Fibroblast of lung (primary cell): Measurements from ENCODE around the gene CDH4. TPM values are rescaled to one million over a fixed set of nuclear protein-coding genes. Genes with fewer than 3 reads are reported as not detected.

ENCODE experiments used
- DNase-seq, 2 donors: peaks; one replicate each; pipeline versions ENCODE4 v3.0.0 to v3.0.0-alpha.2; 2010; ENCODE audit warnings: low read depth in 2 of 2
- H2AFZ ChIP-seq: 2 replicates; pipeline ENCODE4 v1.5.1; 2012; ENCODE audit warnings: low read length, control low read depth, inconsistent platforms
- H3K27ac ChIP-seq: 2 replicates; pipeline ENCODE4 v1.5.1; 2011; ENCODE audit warnings: low read length, control low read depth; ENCODE audit not compliant: insufficient read depth
- H3K27me3 ChIP-seq: 2 replicates; pipeline ENCODE4 v1.5.1; 2011; ENCODE audit warnings: mild to moderate bottlenecking, low read length; ENCODE audit not compliant: control insufficient read depth, insufficient read depth
- H3K36me3 ChIP-seq: 2 replicates; pipeline ENCODE4 v1.5.1; 2011; ENCODE audit warnings: low read length; ENCODE audit not compliant: control insufficient read depth, insufficient read depth
- H3K4me1 ChIP-seq: 2 replicates; pipeline ENCODE4 v1.5.1; 2011; ENCODE audit warnings: low read length; ENCODE audit not compliant: control insufficient read depth, insufficient read depth; ENCODE audit errors: extremely low read depth
- H3K4me2 ChIP-seq: 2 replicates; pipeline ENCODE4 v1.5.1; 2011; ENCODE audit warnings: low read length, control low read depth; ENCODE audit not compliant: insufficient read depth; ENCODE audit errors: extremely low read depth
- H3K4me3 ChIP-seq, 4 experiments: fragments of 200-600 bp in 1 of 4; sonication (generic) in 1 of 4; replicated peaks in 1 of 4; 2 replicates each; pipeline ENCODE4 v1.5.1; 2011 to 2016; ENCODE audit warnings: low read length in 4 of 4, low read depth in 3 of 4, mild to moderate bottlenecking in 3 of 4, control low read depth in 2 of 4, inconsistent platforms in 1 of 4, mixed read lengths in 1 of 4; ENCODE audit not compliant: insufficient read depth in 1 of 4; ENCODE audit errors: control extremely low read depth in 1 of 4
- H3K79me2 ChIP-seq: 2 replicates; pipeline ENCODE4 v1.5.1; 2012; ENCODE audit warnings: mild to moderate bottlenecking, low read length, inconsistent platforms; ENCODE audit not compliant: control insufficient read depth, insufficient read depth
- H3K9ac ChIP-seq: 2 replicates; pipeline ENCODE4 v1.5.1; 2011; ENCODE audit warnings: mild to moderate bottlenecking, low read length, control low read depth; ENCODE audit not compliant: insufficient read depth
- H3K9me3 ChIP-seq: 2 replicates; pipeline ENCODE4 v1.5.1; 2012; ENCODE audit warnings: low read depth, low read length; ENCODE audit not compliant: control insufficient read depth, insufficient read depth
- H4K20me1 ChIP-seq: 2 replicates; pipeline ENCODE4 v1.5.1; 2011; ENCODE audit warnings: low read length; ENCODE audit not compliant: control insufficient read depth, insufficient read depth; ENCODE audit errors: extremely low read depth
- EZH2 ChIP-seq: IDR thresholded peaks from 2 replicates; pipeline ENCODE4 v1.5.1; 2012; ENCODE audit warnings: low read length, control low read depth, mild to moderate bottlenecking; ENCODE audit errors: missing control alignments
- polyA plus RNA-seq, 2 donors: library from polyadenylated mRNA; depleted of rRNA in 1 of 2; stranded (reverse) in 1 of 2; unstranded in 1 of 2; fragments of >200 nt; gene quantifications; 2 replicates each; pipeline ENCODE4 v1.2.1, GENCODE V29; 2011 to 2012; ENCODE audit warnings: missing spikeins in 1 of 2
- total RNA-seq: library from RNA; depleted of rRNA; stranded (reverse); fragments of >200 nt; gene quantifications from 2 replicates; pipeline ENCODE4 v1.2.1, GENCODE V29; 2014
- TF ChIP-seq, protein P1 (sequence below), 2 donors: IDR thresholded peaks in 1 of 2; conservative IDR thresholded peaks in 1 of 2; 1 replicate in 1 of 2; 2 replicates in 1 of 2; pipeline ENCODE4 v1.5.1; 2011 to 2012; ENCODE audit warnings: low read length in 2 of 2, control low read depth in 1 of 2, inconsistent platforms in 1 of 2, low read depth in 1 of 2, mild to moderate bottlenecking in 1 of 2

CDH4 gene
- total and polyA plus RNA-seq, 2 donors (not counting 1 experiment from before 2014, with no cell fraction given): 4.8 to 6.8 TPM

DNA sequence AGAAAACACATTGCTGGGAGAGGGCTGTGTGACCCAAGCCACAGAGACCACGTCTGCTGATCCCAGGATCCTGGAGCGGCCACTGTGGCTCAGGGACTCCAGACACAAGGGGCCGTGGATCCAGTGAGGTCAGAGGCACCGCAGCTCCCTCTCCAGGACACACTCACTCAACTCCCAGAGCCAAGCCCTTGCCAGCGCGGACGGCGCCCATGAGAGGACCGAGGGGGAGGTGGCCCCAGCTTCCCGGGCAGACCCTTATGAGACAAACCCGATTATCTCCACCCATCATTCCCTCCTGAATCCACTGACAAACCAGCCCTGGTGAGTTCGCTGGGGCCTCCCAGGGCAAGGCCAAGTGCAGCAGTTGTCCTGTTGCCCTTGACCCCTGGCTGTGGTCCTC is 612.4 kb downstream of the CDH4 start:
- H3K4me2 ChIP-seq: no peak overlapping the region
- H3K36me3 ChIP-seq: no peaks in the 10 kb centered on the region
- H3K4me3 ChIP-seq: no peak overlapping the region
- no peaks in the 10 kb centered on the region for H3K27me3 ChIP-seq
- no peaks in the 10 kb centered on the region for H4K20me1 ChIP-seq
- no peak for TF ChIP-seq EZH2
- TF ChIP-seq, protein P1, sequence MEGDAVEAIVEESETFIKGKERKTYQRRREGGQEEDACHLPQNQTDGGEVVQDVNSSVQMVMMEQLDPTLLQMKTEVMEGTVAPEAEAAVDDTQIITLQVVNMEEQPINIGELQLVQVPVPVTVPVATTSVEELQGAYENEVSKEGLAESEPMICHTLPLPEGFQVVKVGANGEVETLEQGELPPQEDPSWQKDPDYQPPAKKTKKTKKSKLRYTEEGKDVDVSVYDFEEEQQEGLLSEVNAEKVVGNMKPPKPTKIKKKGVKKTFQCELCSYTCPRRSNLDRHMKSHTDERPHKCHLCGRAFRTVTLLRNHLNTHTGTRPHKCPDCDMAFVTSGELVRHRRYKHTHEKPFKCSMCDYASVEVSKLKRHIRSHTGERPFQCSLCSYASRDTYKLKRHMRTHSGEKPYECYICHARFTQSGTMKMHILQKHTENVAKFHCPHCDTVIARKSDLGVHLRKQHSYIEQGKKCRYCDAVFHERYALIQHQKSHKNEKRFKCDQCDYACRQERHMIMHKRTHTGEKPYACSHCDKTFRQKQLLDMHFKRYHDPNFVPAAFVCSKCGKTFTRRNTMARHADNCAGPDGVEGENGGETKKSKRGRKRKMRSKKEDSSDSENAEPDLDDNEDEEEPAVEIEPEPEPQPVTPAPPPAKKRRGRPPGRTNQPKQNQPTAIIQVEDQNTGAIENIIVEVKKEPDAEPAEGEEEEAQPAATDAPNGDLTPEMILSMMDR (conservative IDR thresholded peaks at IDR 0.05 in 1 of 2, IDR thresholded peaks at IDR 0.05 in 1 of 2; ENCODE audit: low read depth in 1 of 2, low read length in 2 of 2): no peak
- no peaks in the 10 kb centered on the region for H3K9me3 ChIP-seq
- H3K4me1 ChIP-seq: no peaks in the 10 kb centered on the region
- no peaks in the 10 kb centered on the region for H3K79me2 ChIP-seq
- DNase-seq: no peak
- no peak overlapping the region for H3K9ac ChIP-seq
- no peak overlapping the region for H2AFZ ChIP-seq
- H3K27ac ChIP-seq: no peak overlapping the region

DNA sequence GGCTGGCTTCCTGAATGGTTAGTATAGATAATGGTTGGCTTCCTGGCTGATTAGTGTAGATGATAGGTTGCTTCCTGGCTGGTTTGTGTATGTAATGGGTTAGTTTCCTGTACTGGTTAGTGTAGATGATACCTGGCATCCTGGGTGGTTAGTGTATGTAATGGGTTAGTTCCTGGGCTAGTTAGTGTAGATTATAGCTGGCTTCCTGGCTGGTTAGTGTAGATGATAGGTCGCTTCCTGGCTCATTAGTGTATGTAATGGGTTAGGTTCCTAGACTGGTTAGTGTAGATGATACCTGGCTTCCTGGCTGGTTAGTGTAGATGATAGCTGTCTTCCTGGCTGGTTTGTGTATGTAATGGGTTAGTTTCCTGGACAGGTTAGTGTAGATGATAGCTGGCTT is 613.3 kb downstream of the CDH4 start:
- Histone ChIP-seq H3K4me3 (no peak overlapping the region), H3K27me3 (no peaks in the 10 kb centered on the region), H2AFZ (no peak overlapping the region), H3K79me2 (no peaks in the 10 kb centered on the region), H3K36me3 (no peaks in the 10 kb centered on the region), H3K27ac (no peak overlapping the region), H3K9me3 (no peaks in the 10 kb centered on the region), H4K20me1 (no peaks in the 10 kb centered on the region), H3K4me1 (no peaks in the 10 kb centered on the region), H3K9ac (no peak overlapping the region), H3K4me2 (no peak overlapping the region)
- no peak for TF ChIP-seq EZH2
- TF ChIP-seq, protein P1 (conservative IDR thresholded peaks at IDR 0.05 in 1 of 2, IDR thresholded peaks at IDR 0.05 in 1 of 2; ENCODE audit: low read depth in 1 of 2, low read length in 2 of 2): no peak
- no peak for DNase-seq

DNA sequence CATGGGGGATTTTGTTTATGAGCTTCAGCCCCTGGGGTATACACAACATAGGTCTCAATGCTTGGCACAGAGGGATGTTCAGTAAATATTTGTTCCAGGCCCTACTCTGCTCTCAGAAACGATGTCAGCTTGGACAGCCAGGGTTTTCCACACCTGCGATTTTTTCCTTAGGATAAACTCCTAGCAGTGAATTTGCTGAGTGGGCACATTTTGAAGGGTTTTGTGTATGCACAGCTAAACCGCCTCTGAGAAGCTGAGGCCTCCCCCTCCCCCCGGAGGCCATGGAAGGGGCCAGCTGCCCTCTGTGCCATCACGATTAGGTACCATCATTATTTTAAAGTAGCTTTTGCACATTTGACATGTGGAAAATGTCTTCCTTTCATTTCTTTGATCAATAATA is 614.1 kb downstream of the CDH4 start:
- DNase-seq: no peak
- H3K4me3 ChIP-seq: no peak overlapping the region
- H3K9me3 ChIP-seq: no peaks in the 10 kb centered on the region
- no peaks in the 10 kb centered on the region for H3K36me3 ChIP-seq
- no peak overlapping the region for H2AFZ ChIP-seq
- H3K27me3 ChIP-seq: no peaks in the 10 kb centered on the region
- H3K79me2 ChIP-seq: no peaks in the 10 kb centered on the region
- no peak overlapping the region for H3K4me2 ChIP-seq
- H3K9ac ChIP-seq: no peak overlapping the region
- no peaks in the 10 kb centered on the region for H4K20me1 ChIP-seq
- H3K4me1 ChIP-seq: no peaks in the 10 kb centered on the region
- no peak overlapping the region for H3K27ac ChIP-seq
- TF ChIP-seq, protein P1 (conservative IDR thresholded peaks at IDR 0.05 in 1 of 2, IDR thresholded peaks at IDR 0.05 in 1 of 2; ENCODE audit: low read depth in 1 of 2, low read length in 2 of 2): no peak
- TF ChIP-seq EZH2: no peak
